AG09309 (cell line): Measurements from ENCODE around the gene BIK.

Experiments
- DNase-seq: peaks from one replicate; pipeline ENCODE4 v3.0.0-alpha.2; 2010; ENCODE audit warnings: low read depth
- H3K4me3 ChIP-seq: 2 replicates; pipeline ENCODE4 v1.5.1; 2011; ENCODE audit warnings: mild to moderate bottlenecking, low read depth, low read length, moderate library complexity; ENCODE audit not compliant: control insufficient read depth
- TF ChIP-seq, protein P1 (sequence below): IDR thresholded peaks from 2 replicates; pipeline ENCODE4 v1.5.1; 2011; ENCODE audit warnings: mild to moderate bottlenecking, low read depth, low read length, inconsistent platforms; ENCODE audit not compliant: insufficient read depth, control insufficient read depth; ENCODE audit errors: missing control alignments

The BIK gene

GRCh38 chr22:43110444-43110926 lies at the start of gene BIK:
Gene BIK (plus strand): TSS chr22:43110750. CDS start chr22:43124023, 13,273 bp downstream.
- TF ChIP-seq, protein P1, sequence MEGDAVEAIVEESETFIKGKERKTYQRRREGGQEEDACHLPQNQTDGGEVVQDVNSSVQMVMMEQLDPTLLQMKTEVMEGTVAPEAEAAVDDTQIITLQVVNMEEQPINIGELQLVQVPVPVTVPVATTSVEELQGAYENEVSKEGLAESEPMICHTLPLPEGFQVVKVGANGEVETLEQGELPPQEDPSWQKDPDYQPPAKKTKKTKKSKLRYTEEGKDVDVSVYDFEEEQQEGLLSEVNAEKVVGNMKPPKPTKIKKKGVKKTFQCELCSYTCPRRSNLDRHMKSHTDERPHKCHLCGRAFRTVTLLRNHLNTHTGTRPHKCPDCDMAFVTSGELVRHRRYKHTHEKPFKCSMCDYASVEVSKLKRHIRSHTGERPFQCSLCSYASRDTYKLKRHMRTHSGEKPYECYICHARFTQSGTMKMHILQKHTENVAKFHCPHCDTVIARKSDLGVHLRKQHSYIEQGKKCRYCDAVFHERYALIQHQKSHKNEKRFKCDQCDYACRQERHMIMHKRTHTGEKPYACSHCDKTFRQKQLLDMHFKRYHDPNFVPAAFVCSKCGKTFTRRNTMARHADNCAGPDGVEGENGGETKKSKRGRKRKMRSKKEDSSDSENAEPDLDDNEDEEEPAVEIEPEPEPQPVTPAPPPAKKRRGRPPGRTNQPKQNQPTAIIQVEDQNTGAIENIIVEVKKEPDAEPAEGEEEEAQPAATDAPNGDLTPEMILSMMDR = peak; percentile 13
- H3K4me3 ChIP-seq = peak within 1 kb of the TSS; percentile 23
- DNase-seq = no peak

DNA sequence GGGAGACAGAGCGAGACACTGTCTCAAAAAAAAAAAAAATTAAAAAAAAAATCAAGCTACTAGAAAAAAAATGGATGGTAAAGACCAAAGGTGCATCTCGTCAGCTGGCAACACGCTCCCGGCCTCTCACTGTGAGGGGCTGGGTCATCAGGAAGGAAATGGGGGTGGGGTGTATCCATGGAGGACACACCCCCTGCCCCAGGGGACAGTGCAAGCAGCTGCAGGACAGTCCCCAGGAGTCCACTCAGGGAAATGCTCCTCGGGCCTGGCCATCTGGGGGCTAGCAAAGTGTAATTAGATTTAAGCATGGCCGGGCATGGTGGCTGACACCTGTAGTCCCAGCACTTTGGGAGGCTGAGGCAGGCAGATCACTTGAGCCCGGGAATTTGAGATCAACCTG lies 44.4 kb upstream of the BIK start:
- TF ChIP-seq, protein P1 = no peak
- DNase-seq = no peak

GRCh38 chr22:43066844-43067385 lies 43.6 kb upstream of the BIK start:
- peak; percentile 28 for DNase-seq
- TF ChIP-seq, protein P1 = no peak
- no peak overlapping the region for H3K4me3 ChIP-seq

More for the DNA sequence above, 44.4 kb upstream of the BIK start:
- no peak overlapping the region for H3K4me3 ChIP-seq

- no peak overlapping the region for H3K4me3 ChIP-seq
- no peak for DNase-seq
- TF ChIP-seq, protein P1 = no peak
Measured at GRCh38 chr22:43077121-43077877, 33.3 kb upstream of the BIK start.

DNA sequence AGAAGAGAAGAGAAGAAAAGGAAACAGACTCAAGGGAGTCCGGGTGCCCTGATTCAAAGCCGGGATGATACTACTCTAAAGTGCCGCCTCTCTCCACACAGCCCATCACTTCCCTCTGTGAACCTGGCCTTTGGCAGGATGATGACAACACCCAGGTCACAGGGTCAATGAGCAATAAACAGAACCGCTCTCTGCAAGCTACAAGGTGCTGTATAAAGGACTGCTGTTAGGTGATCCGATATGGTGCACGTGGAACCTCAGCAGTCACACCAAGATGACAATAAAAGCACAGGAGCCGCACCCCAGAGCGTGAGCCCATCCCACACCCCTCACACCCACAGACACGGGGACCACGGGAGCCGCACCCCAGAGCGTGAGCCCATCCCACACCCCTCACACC lies 32.0 kb upstream of the BIK start:
- no peak for DNase-seq
- TF ChIP-seq, protein P1 = no peak
- H3K4me3 ChIP-seq = no peak overlapping the region

DNA sequence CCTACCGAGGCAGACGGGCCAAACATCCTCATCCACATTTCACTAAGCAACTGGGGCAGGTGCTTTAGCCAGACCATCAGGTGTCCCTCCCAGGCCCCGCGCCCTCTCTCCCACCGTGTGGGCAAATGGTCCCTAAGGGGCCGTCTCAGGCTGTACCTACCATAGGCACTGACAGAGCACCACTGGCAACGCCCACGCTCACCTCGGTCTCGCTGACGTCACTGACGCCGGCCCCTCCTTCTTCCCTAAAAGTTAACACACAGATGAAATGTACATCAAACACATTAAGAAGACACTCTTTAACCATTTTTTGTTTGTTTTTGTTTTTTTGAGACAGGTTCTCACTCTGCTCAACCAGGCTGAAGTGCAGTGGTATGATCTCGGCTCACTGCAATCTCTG lies 30.8 kb upstream of the BIK start:
- TF ChIP-seq, protein P1 = no peak

More for the DNA sequence above, 30.8 kb upstream of the BIK start:
- DNase-seq = no peak
- H3K4me3 ChIP-seq = no peak overlapping the region
